HG03139 (cell line): Measurements from ENCODE around the gene UBE2E2.

ENCODE experiments used
- ATAC-seq: cut with Tn5 transposase; IDR thresholded peaks from one replicate; pipeline ENCODE4 v1.9.1; 2021; ENCODE audit not compliant: unreplicated experiment

The UBE2E2 gene

GRCh38 chr3:23377928-23378672, 175.0 kb downstream of the UBE2E2 start:
- ATAC-seq = no peak

GRCh38 chr3:23383875-23384274, 180.7 kb downstream of the UBE2E2 start:
- no peak for ATAC-seq

GRCh38 chr3:23385327-23385726, 182.2 kb downstream of the UBE2E2 start:
- no peak for ATAC-seq

- ATAC-seq = no peak
Measured at GRCh38 chr3:23387286-23387918, 184.3 kb downstream of the UBE2E2 start.

DNA sequence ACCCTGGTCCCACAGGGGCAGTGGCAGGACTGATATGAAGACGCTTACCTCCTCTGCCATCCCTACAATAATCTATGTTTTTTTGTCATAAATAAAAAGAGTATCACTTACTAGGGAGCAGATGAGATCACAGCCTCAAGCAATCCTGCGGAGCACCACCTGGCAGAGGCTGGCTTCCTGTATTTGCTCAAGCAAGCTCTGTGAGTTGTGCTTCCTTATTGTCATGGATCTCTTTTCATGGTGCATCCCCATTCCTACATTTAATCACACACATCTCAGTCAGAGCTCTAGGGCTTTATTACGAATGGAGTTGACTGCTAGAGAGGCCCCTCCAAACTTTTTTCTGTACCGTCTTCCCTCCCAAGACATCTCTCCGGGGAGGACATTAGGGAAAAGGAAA, 186.0 kb downstream of the UBE2E2 start:
- ATAC-seq = no peak

- peak; percentile 45 for ATAC-seq
Measured at GRCh38 chr3:23389686-23390085, 186.6 kb downstream of the UBE2E2 start.

GRCh38 chr3:23390446-23390845, 187.3 kb downstream of the UBE2E2 start:
- no peak for ATAC-seq

DNA sequence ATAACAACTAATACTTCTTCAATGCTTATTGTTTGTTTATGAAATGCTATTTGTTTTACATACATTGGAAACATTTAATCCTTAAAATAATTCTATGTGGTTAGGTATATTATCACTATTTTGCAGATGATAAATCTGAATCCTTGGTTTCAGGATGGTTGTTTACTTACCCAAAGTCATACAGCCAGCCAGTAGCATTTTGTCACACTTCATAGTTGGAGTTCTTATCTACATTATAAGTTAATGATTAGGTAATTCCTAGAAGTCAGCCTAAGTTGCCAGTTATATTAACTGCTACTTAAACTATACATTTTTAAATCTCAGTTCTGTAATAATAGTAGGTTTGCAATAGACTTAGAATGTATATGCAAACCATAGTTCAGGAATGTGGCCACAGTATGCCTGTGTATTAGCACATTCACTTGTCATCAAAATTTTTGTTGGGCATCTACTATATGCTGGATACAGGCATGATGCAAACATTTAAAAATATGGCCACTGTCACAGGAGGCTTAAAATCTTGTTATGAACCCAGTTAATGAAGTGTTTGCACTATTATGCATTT, 187.9 kb downstream of the UBE2E2 start:
- ATAC-seq = no peak

DNA sequence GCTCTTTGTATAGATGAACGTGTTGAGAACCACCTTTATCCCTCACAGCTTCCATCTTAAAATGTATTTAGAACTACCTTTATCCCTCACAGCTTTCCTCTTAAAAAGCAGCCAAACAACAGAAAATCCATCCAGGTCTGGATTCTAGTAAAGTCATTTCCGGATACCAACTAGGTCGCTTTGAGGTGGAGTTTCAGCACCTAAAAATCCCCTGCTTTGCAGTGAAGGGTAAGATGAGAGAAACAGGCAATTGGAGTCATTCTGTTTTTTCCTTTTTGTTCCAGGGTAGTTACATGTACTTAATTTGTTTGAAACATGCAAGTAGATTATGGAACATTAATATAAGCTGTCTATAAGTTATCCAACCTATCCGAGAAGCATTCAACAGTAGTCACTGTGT, 192.0 kb downstream of the UBE2E2 start:
- no peak for ATAC-seq

- ATAC-seq = no peak
Measured at GRCh38 chr3:23396746-23397145, 193.6 kb downstream of the UBE2E2 start.

DNA sequence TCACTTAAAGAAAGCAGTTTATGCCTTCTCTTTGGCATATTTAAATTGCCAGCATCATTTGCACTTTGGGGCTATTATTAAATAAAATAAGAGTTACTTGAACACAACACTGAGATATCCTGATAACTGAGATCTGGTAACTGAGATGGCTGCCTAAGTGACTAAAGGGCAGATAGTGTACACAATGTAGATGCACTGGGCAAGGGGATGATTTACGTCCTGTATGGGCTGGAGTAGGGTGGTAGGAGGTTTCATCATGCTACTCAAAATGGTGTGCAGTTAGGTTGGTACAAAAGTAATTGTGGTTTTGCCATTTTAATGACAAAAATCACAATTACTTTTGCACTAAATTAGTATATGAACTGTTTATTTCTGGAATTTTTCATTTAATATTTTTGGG, 196.1 kb downstream of the UBE2E2 start:
- no peak for ATAC-seq

DNA sequence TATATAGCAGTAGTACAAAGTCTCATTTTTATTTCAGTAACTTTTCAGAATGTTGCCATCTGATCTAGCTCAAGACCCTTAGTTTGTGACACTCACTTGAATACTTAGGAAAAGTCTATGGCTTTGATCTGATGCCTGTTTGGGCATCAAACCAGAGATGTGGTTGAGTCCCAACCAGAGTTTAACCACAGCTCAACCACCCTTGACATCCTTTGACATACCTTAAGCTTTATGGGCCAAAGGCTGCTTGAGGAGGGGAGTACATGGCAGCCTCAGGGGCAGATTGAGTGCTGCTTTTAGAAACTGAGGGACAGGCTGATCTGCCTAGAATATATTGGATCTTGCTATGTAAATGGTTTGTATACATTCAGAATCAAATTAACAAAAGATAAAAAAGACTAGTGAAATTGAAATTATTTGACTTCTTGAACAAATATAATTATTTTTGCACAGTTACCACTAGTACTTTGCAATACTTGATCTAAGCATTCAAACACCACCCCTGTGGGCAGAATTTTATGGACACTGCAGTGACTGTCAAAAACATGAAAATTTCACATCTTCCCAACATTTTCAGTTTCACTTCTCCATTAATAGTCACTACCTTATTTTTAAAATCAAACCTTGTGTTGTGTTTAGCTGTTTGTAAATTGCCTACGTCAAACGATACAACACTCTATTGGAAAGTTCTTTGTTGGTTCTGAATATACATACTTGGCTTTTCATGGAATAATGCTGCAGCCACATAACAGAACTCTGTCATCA, 199.8 kb downstream of the UBE2E2 start:
- ATAC-seq = peak; percentile 48

GRCh38 chr3:23404246-23404645, 201.1 kb downstream of the UBE2E2 start:
- no peak for ATAC-seq

DNA sequence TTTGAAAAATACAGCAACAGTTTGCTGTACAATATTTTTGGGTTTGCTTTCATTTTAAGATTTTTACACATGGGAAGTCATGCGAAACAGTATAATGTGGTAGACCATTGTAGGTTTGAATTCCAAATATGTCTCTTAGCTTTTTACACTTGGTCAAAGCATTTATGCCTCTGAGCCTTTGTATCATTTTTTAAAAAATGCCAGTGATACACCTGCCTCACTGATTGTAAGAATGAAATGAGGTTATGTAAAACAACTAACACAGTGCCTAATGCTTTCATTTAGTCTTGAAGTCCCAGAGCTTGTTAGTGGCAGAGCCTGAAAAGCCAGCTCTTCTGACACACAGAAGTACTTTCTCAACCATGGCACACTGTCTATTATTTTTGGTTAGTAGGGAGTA, 202.0 kb downstream of the UBE2E2 start:
- ATAC-seq = peak; percentile 40

DNA sequence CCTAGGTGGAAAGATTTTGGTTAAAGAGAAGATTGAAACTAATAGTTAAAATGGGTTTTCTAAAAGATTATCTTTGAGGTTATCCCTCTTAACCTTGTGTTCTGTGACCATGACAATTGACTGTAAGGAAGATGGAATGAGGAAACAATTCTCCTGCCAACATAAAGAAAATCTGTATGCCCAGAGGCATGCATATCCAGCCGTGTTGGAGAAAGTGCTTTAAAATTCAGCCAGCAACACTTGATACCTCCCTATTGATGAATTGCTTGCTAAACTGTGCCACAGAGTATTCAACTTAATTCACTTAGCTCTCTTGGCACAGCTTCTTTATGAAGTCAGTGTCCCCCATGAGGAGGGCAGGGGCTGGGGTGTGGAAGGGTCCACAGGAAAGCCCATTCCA, 203.5 kb downstream of the UBE2E2 start:
- no peak for ATAC-seq

GRCh38 chr3:23418026-23418425, 214.9 kb downstream of the UBE2E2 start:
- ATAC-seq = no peak

- peak; percentile 33 for ATAC-seq
Measured at GRCh38 chr3:23421811-23422516, 218.8 kb downstream of the UBE2E2 start.

DNA sequence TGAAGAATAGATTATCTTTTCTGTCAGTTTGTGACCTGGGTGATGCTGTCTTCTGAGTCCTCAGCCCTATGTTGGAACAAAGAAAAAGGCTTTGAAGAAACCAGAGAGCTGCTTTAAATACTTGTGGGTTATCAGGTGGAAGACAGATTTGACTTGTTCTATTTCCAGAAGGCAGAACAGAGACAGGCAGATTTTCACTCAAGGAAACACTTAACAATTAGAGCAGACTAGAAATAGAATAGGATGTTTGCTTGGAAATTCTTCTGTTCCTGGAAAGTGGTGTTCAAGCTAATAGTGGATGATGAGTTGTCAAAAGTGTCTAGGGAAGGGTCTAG, 219.4 kb downstream of the UBE2E2 start:
- ATAC-seq = peak; percentile 67

- no peak for ATAC-seq
Measured at GRCh38 chr3:23425410-23425809, 222.3 kb downstream of the UBE2E2 start.

DNA sequence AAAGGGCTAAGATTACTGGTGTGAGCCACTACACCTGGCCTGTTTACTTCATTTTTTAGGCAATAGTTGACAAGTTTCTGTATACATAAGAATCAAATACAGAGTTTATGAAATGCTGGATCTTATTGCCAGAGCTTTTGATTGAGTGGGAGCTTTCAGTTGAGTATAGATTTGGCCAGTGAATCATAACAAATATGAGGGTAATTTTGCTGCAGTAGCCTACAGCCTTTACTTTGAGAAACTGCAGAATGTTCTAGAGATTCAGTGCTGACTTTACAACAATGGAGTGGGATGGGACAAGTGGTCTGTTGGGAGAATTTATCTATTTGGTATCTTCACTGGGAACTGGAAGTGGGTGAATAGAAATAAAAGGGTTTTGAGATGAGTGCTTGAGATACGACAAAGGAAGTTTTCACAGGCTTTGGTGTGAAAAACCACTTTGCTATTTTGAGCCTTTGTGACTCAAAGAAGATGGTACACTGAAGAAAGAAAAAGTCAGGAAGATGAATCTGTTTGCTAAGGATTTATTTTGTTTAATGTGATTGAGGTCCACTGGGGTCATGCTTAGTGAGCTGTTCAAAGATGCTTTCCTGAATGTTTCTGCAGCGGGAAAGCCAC, 227.8 kb downstream of the UBE2E2 start:
- no peak for ATAC-seq

GRCh38 chr3:23431764-23432163, 228.6 kb downstream of the UBE2E2 start:
- no peak for ATAC-seq
